K562 (cell line): ENCODE data around the gene EHBP1.

Experiments used
- CREB3 ChIP-seq: fragments of 450-650 bp; conservative IDR thresholded peaks from 2 replicates; pipeline ENCODE4 v1.6.1; 2016; ENCODE audit warnings: missing genetic modification characterization, low read depth, mild to moderate bottlenecking, missing compliant biosample characterization, moderate library complexity
- CTCF ChIP-seq, 3 experiments: IDR thresholded peaks in 2 of 3; conservative IDR thresholded peaks in 1 of 3; 2 replicates each; pipeline ENCODE4 v1.5.1; 2011 to 2012; ENCODE audit warnings: low read length in 3 of 3, mild to moderate bottlenecking in 3 of 3, control low read depth in 2 of 3, improper control_type of control experiment in 1 of 3, inconsistent platforms in 1 of 3, low read depth in 1 of 3, mixed read lengths in 1 of 3, moderate library complexity in 1 of 3; ENCODE audit not compliant: insufficient read depth in 2 of 3
- DMBX1 ChIP-seq: fragments of 250-450 bp; sonication (Bioruptor Pico); IDR thresholded peaks from 2 replicates; pipeline ENCODE4 v1.8.0; 2022; ENCODE audit warnings: inconsistent platforms, mild to moderate bottlenecking, moderate library complexity, borderline replicate concordance
- ELF1 ChIP-seq: fragments of 200-800 bp; sonication (Bioruptor generic); IDR thresholded peaks from 2 replicates; pipeline ENCODE4 v1.6.1; 2016; ENCODE audit warnings: missing genetic modification characterization, missing compliant biosample characterization
- EZH2 ChIP-seq: IDR thresholded peaks from 2 replicates; pipeline ENCODE4 v1.6.1; 2012; ENCODE audit warnings: low read depth, mild to moderate bottlenecking, inconsistent platforms, low read length, borderline replicate concordance
- MXI1 ChIP-seq: IDR thresholded peaks from 2 replicates; pipeline ENCODE4 v1.6.1; 2011; ENCODE audit warnings: low read depth, mild to moderate bottlenecking, improper control_type of control experiment, low read length
- POLR2A ChIP-seq: fragments of 450-650 bp; conservative IDR thresholded peaks from 2 replicates; pipeline ENCODE4 v1.6.1; 2016
- SMARCC2 ChIP-seq: fragments of 450-650 bp; IDR thresholded peaks from 2 replicates; pipeline ENCODE4 v1.6.1; 2017; ENCODE audit warnings: antibody characterized with exemption, moderate library complexity, mild to moderate bottlenecking, low read depth
- SNRNP70 ChIP-seq: fragments of 200-400 bp; formaldehyde crosslinking; optimal IDR thresholded peaks from 2 replicates; pipeline ENCODE3; 2017; ENCODE audit warnings: low read depth, low read length
- SREBF2 ChIP-seq: sonication (generic); formaldehyde crosslinking; IDR thresholded peaks from 2 replicates; pipeline ENCODE4 v1.4.0; 2020; ENCODE audit warnings: mild to moderate bottlenecking, missing genetic modification reagents
- TEAD4 ChIP-seq, 2 experiments: sonication (generic) in 1 of 2; formaldehyde crosslinking in 1 of 2; IDR thresholded peaks; 2 replicates each; pipeline versions ENCODE4 v1.6.1 to v1.8.0; 2012 to 2022; ENCODE audit warnings: borderline replicate concordance in 1 of 2, inconsistent platforms in 1 of 2, low read length in 1 of 2, mild to moderate bottlenecking in 1 of 2, missing genetic modification reagents in 1 of 2
- ZNF24 ChIP-seq: fragments of 450-650 bp; IDR thresholded peaks from 2 replicates; pipeline ENCODE4 v1.6.1; 2016

DNA sequence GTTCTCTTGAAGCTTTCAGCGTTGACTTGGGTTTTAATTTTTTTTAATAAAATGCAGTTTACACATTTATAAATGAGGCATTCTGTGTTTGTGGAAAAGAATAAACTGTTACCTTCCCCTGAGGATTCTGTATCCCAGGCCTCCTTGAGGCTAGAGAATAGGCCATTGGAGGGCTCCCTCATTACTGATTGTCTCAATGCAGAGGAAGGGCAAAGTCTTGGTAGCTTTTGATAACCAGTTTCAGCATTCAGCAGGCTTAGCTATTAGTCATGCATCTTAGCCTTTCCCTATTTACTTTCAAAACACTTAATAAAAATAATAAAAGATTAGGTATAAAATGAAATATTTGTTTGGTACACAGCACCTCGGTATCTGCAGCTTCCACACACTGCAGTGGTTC, 287.0 kb downstream of the EHBP1 start:
- no peak for TF ChIP-seq CTCF (IDR thresholded peaks at IDR 0.05 in 2 of 3, conservative IDR thresholded peaks at IDR 0.05 in 1 of 3; ENCODE audit: insufficient read depth in 2 of 3, low read depth in 1 of 3, low read length in 3 of 3)
- no peak for TF ChIP-seq EZH2
- TF ChIP-seq DMBX1 = no peak
- TF ChIP-seq SMARCC2 = no peak
- TF ChIP-seq ELF1 (tag) = no peak
- TF ChIP-seq SREBF2 (CRISPR knock-in tag) = no peak
- no peak for TF ChIP-seq TEAD4 (IDR thresholded peaks at IDR 0.05; ENCODE audit: low read length)
- no peak for TF ChIP-seq TEAD4 (CRISPR knock-in tag; IDR thresholded peaks at IDR 0.05; ENCODE audit: borderline replicate concordance)
- TF ChIP-seq POLR2A = no peak
- no peak for TF ChIP-seq ZNF24
- no peak for TF ChIP-seq CREB3 (tag)
- TF ChIP-seq MXI1 = no peak
- no peak for TF ChIP-seq SNRNP70
